ENCODE results near the gene ZBTB37.
"Not testable (repeated sequence)": the region's sequence is repeated elsewhere in the genome, so short reads cannot be mapped to it uniquely, and the experiment has no call there.

The ZBTB37 gene

DNA sequence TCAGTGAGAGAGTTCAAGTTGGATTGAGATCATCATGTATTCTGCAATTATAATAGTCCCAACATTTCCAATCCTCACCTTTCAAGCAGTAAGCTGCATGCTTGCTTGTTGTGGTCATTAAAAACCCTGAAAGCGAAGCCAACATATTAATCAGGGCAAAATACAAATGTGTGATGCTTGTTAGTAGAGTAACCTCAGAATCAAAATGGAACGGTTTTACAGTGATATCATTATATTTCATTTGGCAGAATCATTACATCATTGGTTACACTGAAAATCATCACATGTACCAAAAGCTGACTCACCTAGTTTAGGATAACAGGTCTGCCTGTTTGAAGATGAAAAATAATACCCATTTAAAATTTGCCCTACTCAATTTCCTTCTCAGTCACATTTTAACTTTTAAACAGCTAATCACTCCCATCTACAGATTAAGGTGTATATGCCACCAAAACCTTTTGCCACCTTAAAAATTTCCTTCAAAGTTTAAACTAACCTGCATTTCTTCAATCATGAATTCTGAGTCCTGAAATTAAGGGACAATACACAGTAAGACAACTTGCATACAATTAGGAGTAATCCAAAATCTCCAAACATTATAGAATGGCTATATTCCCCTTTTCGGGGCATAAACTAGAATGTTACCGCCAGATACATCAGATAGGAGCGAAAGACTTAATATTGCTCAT lies 3.9 kb upstream of the ZBTB37 start:
- peak overlapping the region in 1 of 7 experiments; percentile 67 for H3K4me3 ChIP-seq
- H3K27ac ChIP-seq = peak overlapping the region in 1 of 21 experiments; percentile 31

DNA sequence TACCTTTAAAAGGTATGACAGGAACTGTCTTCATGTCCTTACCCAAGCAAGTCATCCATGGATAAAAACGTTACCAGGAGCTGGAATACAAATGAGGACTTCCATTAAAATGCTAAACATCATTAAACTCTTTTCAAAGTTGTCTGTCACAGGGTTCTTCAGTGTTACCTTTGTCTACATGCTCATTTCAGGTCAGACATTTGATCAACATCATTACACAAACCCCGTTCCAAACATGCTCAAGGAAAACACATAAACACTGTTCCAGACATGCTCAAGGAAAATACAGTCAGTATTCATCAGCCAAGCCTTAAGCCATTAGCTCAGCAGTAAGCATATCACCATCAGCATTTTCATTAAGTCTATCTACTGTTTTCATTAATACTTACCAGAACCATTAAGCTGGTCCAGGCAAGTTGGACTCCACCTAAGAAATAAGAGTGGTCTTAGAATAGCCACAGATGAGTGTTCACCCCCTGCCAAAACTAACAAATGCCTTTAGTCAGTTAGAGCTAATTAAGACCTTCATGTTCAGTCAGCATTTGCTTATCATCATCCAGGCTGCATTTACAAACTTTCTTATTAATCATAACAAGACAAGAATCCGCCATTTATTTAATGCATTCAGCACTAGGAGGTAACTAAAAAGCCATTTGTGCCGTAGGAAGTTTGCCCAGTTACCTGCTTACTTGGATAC lies 2.6 kb upstream of the ZBTB37 start:
- peak overlapping the region in 4 of 21 experiments; percentile 19 to 96 (median 59) for H3K27ac ChIP-seq
- H3K4me3 ChIP-seq = peak overlapping the region in 6 of 7 experiments; percentile 63 to 85 (median 74)

DNA sequence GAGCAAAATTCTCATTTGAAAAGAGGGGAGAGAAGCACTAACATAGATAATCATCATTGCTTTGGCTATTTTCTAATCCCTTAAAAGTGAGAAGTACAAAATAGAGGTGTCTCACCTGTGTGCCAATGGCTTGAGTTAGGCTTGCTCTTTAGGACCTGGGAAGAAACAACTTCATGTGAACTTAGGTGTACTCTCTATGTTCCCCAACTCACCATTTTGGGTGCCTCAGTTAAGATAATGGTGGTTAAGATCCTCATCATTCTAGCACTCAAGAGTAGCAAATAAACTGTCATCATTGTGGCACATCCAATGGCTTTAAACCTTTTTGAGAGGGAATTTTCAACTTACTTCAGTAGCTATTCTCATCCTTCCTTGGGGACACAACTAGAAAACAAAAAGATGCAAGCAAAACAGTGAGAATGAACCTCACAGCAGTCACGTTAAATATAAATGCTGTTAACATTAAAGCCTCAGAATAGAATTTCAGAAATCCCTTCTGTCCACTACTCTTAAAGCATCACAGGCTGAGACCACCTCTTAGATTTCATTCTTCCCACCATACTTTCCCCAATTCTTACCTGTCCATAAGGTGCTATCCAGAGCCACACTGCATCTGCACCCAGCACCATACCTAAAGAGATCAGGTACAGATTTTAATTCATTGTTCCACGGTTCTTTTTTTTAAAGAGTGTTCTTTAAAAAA lies 1.6 kb upstream of the ZBTB37 start:
- Histone ChIP-seq H3K4me3 (peak overlapping the region; percentile 63 to 85 (median 75)), H3K27ac (peak overlapping the region in 19 of 21 experiments; percentile 40 to 99 (median 96))

DNA sequence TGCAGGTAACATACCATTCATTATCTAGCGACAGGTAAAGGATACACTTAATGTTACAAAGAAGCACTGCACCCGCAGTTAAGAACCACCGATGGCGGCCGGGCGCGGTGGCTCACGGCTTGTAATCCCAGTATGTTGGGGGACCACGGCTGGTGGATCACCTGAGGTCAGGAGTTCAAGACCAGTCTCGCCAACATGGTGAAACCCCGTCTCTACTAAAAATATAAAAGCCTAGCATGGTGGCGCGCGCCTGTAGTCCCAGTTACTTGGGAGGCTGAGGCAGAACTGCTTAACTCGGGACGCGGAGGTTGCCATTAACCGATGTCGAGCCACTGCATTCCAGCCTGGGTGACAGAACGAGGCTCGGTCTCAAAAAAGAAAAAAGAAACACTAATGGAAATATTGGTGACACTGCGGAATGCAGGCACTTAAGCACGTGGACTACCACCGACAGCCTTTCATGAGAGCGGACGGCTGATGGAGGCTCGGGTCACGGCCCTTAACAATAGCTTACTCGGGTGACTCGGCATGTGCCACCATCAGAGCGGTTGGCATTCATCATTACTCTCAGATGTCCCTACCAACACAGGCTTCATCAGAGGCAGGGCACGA lies 933 bp upstream of the ZBTB37 start:
- Histone ChIP-seq H3K27ac (peak overlapping the region; percentile 40 to 99 (median 96)), H3K4me3 (peak overlapping the region; percentile 63 to 85 (median 75))

DNA sequence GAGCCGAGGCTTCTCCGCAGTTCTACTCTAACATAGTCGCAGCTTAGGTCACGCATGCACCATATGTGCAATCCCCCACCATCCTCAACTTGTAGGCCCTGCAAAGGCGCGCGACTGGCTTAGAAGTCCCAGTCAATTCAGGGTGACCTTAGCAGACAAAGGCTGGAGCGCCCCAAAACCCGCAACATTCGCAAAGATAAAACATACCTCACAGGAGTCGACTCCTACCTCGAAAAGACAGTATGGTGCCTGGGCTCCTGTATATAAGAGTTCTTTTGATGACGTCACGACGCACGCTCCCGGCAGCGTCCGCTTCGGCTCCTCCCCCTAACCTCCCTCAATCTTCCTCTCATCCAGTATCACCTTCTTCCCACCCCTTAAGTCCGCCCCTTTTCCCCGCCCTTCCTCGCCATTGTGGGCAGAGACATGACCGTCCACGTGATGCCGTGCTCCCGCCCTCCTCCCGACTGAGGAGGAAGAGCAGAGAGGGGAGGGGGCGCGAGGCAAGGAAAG lies 371 bp upstream of the ZBTB37 start, which contains the start of gene GAS5:
TSS of gene GAS5 (minus strand) at position 237 of the 513 bp plus-strand sequence.
- Histone ChIP-seq H3K27ac (peak within 1 kb of the TSS; percentile 81 to 99 (median 96)), H3K4me3 (peak within 1 kb of the TSS; percentile 63 to 85 (median 75))

DNA sequence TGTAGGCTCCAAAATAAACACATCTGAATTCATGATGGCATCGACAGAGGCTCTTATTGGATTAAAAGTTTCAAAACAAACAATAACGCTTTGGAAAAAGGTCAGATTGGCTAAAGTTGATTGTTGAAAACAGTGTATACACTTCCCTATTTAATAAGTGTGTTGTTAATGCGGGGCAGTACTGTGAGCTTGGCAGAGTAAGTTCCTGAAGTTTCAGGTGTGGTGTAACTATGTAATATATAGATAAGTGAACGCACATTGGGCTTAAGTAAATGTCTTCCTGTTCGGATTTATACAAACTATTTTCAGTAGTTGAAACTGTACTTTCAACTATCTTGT lies 810 bp downstream of the ZBTB37 start:
- peak overlapping the region; percentile 81 to 99 (median 96) for H3K27ac ChIP-seq
- peak overlapping the region; percentile 63 to 85 (median 75) for H3K4me3 ChIP-seq

DNA sequence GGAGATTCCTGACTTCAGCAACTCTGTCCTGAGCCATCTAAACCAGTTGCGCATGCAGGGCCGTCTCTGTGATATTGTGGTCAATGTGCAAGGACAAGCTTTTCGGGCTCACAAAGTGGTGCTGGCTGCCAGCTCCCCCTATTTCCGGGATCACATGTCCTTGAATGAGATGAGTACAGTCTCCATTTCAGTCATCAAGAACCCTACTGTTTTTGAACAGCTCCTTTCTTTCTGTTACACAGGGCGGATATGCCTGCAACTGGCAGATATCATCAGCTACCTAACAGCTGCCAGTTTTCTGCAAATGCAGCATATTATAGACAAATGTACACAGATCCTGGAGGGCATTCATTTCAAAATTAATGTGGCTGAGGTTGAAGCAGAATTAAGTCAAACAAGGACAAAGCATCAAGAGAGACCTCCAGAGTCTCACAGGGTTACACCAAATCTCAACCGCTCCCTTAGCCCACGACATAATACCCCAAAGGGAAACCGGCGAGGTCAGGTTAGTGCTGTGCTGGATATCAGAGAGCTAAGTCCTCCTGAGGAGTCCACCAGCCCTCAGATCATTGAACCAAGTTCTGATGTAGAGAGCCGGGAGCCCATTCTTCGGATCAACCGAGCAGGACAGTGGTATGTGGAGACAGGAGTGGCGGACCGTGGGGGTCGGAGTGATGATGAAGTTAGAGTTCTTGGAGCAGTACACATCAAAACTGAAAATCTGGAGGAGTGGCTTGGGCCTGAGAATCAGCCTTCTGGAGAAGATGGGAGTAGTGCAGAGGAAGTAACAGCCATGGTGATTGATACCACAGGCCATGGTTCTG lies 2.3 kb downstream of the ZBTB37 start:
- H3K27ac ChIP-seq = peak overlapping the region in 15 of 21 experiments; percentile 7 to 99 (median 49)
- H3K4me3 ChIP-seq = no peak overlapping the region

DNA sequence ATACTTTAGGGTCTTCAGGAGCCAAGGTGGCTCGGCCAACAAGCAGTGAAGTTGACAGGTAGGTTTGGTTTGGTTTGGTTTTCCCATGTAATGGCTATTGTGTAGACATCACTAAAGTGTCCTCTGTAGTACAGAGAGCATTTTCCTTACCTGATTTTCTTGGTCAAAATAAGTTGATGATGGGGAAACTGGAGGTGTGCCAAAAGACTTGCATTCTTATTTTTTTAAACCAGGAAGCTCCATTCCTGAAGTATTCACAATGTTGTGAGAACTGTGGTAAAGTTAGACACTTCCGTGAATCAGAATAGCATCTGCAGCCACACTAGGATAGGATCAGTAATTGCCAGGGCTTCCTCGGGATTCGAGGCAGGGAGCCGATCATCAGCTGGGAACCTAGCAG lies 2.9 kb downstream of the ZBTB37 start:
- Histone ChIP-seq H3K4me3 (no peak overlapping the region), H3K27ac (peak overlapping the region in 10 of 21 experiments; percentile 21 to 99 (median 94))

DNA sequence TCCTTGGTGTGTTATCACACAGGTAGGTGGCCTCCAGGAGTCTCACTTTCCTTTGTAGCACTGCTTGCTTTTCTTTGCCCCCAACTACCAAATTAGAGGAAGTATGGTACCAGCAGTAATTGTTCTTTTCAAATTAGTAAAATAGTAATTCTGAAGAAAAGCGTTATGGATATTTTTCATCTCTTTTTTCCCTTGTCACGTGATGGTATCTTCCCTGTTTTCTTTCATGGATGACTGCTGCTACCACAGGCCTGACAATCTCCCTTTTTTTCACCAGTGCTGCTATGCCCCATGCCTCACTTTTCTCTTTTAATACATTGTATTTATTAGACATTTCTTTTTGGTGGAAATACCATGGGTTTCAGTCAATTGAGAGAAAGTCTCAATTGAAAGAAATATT lies 3.3 kb downstream of the ZBTB37 start:
- peak overlapping the region in 5 of 21 experiments; percentile 93 to 99 (median 96) for H3K27ac ChIP-seq
- H3K4me3 ChIP-seq = no peak overlapping the region

DNA sequence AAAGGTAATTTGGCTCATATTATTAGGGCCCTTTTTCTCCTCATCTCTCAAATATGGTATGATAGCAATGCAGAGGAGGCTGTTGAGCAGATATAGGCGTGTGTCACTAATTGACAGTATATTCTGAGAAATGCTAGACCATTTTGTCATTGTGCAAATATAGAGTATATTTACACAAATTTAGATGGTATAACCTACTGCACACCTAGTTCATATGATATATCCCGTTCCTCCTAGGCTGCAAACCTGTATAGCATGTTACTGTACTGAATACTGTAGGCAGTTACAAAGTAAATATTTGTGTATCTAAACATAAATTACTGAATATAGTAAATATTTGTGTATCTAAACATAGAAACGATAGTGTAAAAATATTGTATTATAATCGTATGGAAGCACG lies 8.6 kb downstream of the ZBTB37 start:
- Histone ChIP-seq H3K27ac (no peak overlapping the region), H3K4me3 (no peak overlapping the region)

DNA sequence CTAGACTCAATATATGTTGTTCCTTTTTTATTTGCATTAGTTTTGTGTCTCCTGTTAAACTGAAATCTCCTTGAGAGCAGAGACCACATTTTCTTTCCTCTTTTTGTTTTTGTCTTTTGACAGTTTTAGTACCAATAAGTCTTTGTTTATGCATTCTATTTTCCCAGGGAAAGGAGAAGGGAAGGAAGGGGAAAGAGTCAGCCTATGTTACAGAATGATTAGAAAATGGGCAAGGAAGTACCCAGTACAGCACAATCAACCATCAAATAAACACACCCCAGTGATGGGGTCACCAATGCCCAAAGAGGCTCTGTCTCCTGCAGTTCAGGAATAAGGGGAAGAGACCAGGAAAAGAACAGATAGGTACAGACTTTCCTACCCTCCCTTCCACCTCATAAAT lies 10.1 kb downstream of the ZBTB37 start:
- Histone ChIP-seq H3K4me3 (no peak overlapping the region), H3K27ac (no peak overlapping the region)

DNA sequence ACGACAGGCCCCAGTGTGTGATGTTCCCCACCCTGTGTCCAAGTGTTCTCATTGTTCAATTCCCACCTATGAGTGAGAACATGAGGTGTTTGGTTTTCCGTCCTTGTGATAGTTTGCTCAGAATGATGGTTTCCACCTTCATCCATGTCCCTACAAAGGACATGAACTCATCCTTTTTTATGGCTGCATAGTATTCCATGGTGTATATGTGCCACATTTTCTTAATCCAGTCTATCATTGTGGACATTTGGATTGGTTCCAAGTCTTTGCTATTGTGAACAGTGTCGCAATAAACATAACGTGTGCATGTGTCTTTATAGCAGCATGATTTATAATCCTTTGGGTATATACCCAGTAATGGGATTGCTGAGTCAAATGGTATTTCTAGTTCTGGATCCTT lies 12.9 kb downstream of the ZBTB37 start:
- H3K4me3 ChIP-seq, H3K27ac ChIP-seq: not testable (repeated sequence)

DNA sequence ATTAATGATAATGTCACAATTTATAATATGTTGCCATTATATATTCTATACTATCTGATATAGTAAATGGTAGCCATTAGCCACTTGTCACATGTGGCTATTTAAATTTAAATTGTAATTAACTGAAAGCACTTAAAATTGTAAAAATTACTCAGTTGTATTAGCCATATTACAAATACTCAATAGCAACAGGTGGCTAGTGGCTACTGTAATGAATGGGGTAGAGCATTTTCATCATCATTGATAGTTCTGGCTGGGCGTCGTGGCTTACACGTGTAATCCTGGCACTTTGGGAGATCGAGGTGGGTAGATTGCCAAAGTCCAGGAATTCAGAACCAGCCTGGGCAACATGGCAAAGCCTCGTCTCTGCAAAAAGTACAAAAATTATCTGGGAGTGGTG lies 16.5 kb downstream of the ZBTB37 start:
- Histone ChIP-seq H3K4me3 (no peak overlapping the region), H3K27ac (no peak overlapping the region)

DNA sequence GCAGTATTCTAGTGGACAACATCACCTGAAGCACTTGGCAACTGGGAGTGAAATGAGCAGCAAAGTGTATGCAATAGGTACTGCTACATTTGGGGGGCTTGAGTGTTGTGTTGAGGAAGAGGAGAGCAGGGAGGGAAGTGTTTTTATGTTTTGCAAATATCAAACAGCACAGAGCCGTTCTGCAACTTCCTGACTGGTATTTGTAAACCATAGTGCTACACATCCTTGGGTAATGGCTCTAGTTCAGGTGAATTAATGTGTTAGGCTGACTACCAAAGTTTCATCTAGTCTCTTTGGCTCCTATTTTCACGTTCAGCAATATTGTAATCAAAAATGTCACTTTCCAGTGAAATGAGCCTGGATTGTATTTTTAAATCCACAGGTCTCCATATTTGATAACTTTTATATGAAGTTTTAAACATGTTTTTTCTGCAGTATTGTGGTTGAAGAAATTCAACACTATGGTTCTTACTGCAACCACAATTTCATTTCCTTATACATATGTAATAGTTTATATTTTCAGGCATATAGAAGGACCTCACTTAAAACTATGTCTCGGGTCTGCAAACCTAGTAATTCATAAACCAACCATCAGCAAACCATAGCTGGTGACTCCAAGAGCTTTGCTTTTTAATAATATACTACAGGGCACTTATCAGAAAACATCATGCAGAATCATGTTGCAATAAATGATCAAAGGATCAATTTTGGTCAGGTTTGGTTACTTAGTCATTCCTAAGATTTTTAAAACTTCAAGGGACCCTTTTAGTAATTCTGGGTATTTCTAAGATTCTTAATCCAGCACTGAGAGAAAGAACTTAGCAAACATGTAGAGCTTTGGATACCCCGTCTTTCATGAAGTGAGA lies 18.8 kb downstream of the ZBTB37 start:
- Histone ChIP-seq H3K4me3 (no peak overlapping the region), H3K27ac (peak overlapping the region in 1 of 21 experiments; percentile 26)

DNA sequence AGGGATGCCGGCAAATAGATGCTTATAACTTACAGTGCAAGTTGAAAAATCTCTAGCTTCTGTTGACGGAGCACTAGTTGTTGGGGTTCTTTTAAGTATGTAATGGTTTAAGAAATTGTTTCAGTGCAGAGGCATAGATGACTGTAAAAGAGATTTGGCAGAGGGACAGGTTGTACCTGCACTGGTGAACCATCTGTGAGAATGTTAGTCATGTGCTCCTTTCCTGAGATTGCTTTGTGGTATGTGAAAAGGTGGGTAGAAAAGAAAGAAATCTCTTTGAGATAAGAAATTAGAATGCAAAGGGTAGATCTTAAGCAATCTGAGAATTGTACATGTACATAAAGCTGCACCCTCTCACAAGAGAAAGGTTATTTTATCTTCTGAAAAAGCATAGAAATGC lies 19.4 kb downstream of the ZBTB37 start:
- Histone ChIP-seq H3K4me3 (no peak overlapping the region), H3K27ac (no peak overlapping the region)

DNA sequence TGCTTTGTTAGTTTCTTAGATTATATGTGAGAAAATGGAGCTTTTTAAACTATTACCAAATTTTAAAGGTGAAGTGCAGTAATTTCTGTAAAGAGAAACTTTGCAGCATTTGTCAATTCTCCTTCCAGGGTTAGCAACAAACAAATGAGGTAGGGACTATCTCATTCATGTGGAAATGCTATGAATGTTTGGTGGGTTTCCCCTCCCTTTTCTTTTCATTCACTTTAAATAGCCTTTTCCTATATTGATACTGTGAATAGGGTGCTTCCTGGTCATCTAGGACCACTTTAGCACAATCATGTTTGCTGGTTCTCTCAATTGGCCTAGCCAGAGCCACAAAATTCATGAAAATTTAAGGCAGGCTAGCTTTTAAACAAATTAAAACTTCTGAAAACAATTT lies 20.6 kb downstream of the ZBTB37 start:
- Histone ChIP-seq H3K4me3 (no peak overlapping the region), H3K27ac (no peak overlapping the region)

DNA sequence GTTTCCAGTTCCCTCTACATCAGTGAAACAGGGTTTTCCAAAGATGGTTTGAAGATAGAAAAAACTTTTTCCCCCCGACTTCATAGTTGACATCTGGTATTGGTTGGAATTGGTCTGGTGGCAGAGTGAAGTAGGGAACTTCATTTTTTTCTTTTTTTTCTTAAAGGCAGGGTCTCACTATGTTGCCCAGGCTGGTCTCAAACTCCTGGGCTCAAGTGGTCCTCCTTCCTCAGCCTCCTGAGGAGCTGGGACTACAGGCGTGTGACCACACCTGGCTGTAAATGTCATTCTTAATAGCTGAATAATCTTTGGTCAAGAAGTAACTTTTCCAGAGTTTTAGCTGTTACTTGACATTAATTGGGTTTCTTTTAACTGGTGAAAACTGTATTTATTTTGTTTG lies 21.7 kb downstream of the ZBTB37 start:
- Histone ChIP-seq H3K4me3 (no peak overlapping the region), H3K27ac (no peak overlapping the region)

DNA sequence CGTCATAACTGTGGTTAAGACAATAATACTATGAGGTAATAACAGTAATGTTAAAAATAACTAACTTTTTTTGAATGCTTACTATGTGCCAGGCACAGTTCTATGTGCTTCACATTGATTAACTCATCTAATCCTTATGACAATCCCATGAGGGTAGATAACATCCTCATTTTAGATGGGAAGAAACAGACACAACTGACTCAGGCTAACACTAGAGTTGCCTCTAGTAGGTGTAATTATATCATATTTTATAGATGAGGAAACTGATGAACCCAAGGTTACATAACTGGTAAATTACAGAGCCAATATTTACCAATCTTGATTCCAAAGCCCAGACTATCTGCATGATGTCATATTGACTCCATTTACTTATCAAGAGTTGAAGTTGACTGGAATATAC lies 25.4 kb downstream of the ZBTB37 start:
- no peak overlapping the region for H3K4me3 ChIP-seq
- H3K27ac ChIP-seq = no peak overlapping the region
